ENCODE data around the gene POU2AF3. TPM values are rescaled to one million over a fixed set of nuclear protein-coding genes. Genes with fewer than 3 reads are reported as not detected.

The POU2AF3 gene
- total RNA-seq, 1 experiment from 2014 or later = 2.7 TPM

- TF ChIP-seq TEAD4 (CRISPR knock-in tag; IDR thresholded peaks at IDR 0.05) (no peak), EMX1 (CRISPR knock-in tag; IDR thresholded peaks at IDR 0.05) (no peak), FOXP1 (CRISPR knock-in tag; IDR thresholded peaks at IDR 0.05; ENCODE audit: borderline replicate concordance) (no peak), ZNF671 (CRISPR knock-in tag; IDR thresholded peaks at IDR 0.05) (no peak), TCF7 (CRISPR knock-in tag; IDR thresholded peaks at IDR 0.05; ENCODE audit: low read depth) (no peak), ZNF423 (CRISPR knock-in tag; IDR thresholded peaks at IDR 0.05) (no peak), GRHL2 (CRISPR knock-in tag; IDR thresholded peaks at IDR 0.05; ENCODE audit: insufficient replicate concordance, severe bottlenecking) (no peak), ETV6 (CRISPR knock-in tag; IDR thresholded peaks at IDR 0.05) (0 out of 2 replicates have a peak, but pooled peaks have one; percentile 31), ZBTB21 (CRISPR knock-in tag; IDR thresholded peaks at IDR 0.05; ENCODE audit: borderline replicate concordance) (0 out of 2 replicates have a peak, but pooled peaks have one; percentile 23), ZNF232 (CRISPR knock-in tag; IDR thresholded peaks at IDR 0.05) (no peak), ZNF121 (CRISPR knock-in tag; IDR thresholded peaks at IDR 0.05) (no peak), FOXP4 (CRISPR knock-in tag; IDR thresholded peaks at IDR 0.05) (no peak), ELF4 (CRISPR knock-in tag; IDR thresholded peaks at IDR 0.05; ENCODE audit: low read depth) (no peak), ZNF317 (CRISPR knock-in tag; IDR thresholded peaks at IDR 0.05; ENCODE audit: borderline replicate concordance, low read depth) (no peak), TP53 (CRISPR knock-in tag; IDR thresholded peaks at IDR 0.05) (no peak)
- TF ChIP-seq, protein P1, sequence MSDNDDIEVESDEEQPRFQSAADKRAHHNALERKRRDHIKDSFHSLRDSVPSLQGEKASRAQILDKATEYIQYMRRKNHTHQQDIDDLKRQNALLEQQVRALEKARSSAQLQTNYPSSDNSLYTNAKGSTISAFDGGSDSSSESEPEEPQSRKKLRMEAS (CRISPR knock-in tag; IDR thresholded peaks at IDR 0.05) = 0 out of 2 replicates have a peak, but pooled peaks have one; percentile 17
- TF ChIP-seq, protein P2, sequence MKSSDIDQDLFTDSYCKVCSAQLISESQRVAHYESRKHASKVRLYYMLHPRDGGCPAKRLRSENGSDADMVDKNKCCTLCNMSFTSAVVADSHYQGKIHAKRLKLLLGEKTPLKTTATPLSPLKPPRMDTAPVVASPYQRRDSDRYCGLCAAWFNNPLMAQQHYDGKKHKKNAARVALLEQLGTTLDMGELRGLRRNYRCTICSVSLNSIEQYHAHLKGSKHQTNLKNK (CRISPR knock-in tag; IDR thresholded peaks at IDR 0.05) = no peak
- TF ChIP-seq, protein P3, sequence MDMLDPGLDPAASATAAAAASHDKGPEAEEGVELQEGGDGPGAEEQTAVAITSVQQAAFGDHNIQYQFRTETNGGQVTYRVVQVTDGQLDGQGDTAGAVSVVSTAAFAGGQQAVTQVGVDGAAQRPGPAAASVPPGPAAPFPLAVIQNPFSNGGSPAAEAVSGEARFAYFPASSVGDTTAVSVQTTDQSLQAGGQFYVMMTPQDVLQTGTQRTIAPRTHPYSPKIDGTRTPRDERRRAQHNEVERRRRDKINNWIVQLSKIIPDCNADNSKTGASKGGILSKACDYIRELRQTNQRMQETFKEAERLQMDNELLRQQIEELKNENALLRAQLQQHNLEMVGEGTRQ (CRISPR knock-in tag; IDR thresholded peaks at IDR 0.05) = no peak
- TF ChIP-seq, protein P4, sequence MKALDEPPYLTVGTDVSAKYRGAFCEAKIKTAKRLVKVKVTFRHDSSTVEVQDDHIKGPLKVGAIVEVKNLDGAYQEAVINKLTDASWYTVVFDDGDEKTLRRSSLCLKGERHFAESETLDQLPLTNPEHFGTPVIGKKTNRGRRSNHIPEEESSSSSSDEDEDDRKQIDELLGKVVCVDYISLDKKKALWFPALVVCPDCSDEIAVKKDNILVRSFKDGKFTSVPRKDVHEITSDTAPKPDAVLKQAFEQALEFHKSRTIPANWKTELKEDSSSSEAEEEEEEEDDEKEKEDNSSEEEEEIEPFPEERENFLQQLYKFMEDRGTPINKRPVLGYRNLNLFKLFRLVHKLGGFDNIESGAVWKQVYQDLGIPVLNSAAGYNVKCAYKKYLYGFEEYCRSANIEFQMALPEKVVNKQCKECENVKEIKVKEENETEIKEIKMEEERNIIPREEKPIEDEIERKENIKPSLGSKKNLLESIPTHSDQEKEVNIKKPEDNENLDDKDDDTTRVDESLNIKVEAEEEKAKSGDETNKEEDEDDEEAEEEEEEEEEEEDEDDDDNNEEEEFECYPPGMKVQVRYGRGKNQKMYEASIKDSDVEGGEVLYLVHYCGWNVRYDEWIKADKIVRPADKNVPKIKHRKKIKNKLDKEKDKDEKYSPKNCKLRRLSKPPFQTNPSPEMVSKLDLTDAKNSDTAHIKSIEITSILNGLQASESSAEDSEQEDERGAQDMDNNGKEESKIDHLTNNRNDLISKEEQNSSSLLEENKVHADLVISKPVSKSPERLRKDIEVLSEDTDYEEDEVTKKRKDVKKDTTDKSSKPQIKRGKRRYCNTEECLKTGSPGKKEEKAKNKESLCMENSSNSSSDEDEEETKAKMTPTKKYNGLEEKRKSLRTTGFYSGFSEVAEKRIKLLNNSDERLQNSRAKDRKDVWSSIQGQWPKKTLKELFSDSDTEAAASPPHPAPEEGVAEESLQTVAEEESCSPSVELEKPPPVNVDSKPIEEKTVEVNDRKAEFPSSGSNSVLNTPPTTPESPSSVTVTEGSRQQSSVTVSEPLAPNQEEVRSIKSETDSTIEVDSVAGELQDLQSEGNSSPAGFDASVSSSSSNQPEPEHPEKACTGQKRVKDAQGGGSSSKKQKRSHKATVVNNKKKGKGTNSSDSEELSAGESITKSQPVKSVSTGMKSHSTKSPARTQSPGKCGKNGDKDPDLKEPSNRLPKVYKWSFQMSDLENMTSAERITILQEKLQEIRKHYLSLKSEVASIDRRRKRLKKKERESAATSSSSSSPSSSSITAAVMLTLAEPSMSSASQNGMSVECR (CRISPR knock-in tag; IDR thresholded peaks at IDR 0.05; ENCODE audit: borderline replicate concordance) = no peak
- TF ChIP-seq, protein P5, sequence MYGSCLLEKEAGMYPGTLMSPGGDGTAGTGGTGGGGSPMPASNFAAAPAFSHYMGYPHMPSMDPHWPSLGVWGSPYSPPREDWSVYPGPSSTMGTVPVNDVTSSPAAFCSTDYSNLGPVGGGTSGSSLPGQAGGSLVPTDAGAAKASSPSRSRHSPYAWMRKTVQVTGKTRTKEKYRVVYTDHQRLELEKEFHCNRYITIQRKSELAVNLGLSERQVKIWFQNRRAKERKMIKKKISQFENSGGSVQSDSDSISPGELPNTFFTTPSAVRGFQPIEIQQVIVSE (CRISPR knock-in tag; IDR thresholded peaks at IDR 0.05; ENCODE audit: borderline replicate concordance) = no peak
- peaks cover 25% of the 10 kb centered on the region for H3K4me1 Mint-ChIP-seq
- POLR2A ChIA-PET = no interaction called here
- no peaks in the 10 kb centered on the region for H3K36me3 Mint-ChIP-seq
- H3K27me3 Mint-ChIP-seq (ENCODE audit: low read depth) = peaks cover 26% of the 10 kb centered on the region
- peak; percentile 25 for DNase-seq (ENCODE audit: low spot score)
- peak overlapping the region; percentile 76 for H3K4me3 Mint-ChIP-seq
- H3K27ac Mint-ChIP-seq = no peak overlapping the region
- peak; percentile 8; the same call in 1 of the 2 replicates for ATAC-seq
- H3K9me3 Mint-ChIP-seq = no peaks in the 10 kb centered on the region
- CTCF ChIA-PET = interaction anchor here (0.5 to 2.6 kb wide), 4 partner anchors 14 to 131 kb away, joined by 4 to 25 read pairs (median 10); no protein-coding TSS in a partner anchor
Observed at GRCh38 chr11:111297696-111298095, 650 bp upstream of the POU2AF3 start.

Measured in WTC11 (cell line).